ENCODE results near the gene RPL14.

GRCh38 chr3:40450438-40450837, 6.7 kb upstream of the RPL14 start:
- TF ChIP-seq CTCF (IDR thresholded peaks at IDR 0.05; ENCODE audit: insufficient read depth, low read length, poor library complexity, severe bottlenecking) (no peak), EZH2phosphoT487 (conservative IDR thresholded peaks at IDR 0.05; ENCODE audit: low read length) (no peak)
